ENCODE data around the gene PAPPA2.
"Not testable (repeated sequence)": the region's sequence is repeated elsewhere in the genome, so short reads cannot be mapped to it uniquely, and the experiment has no call there.

The PAPPA2 gene

GRCh38 chr1:176609556-176610408 is 146.8 kb downstream of the PAPPA2 start:
- peak; percentile 7 for DNase-seq (ENCODE audit: low read depth)

- no peak for DNase-seq (ENCODE audit: low read depth)
Observed at GRCh38 chr1:176612791-176613190, 149.8 kb downstream of the PAPPA2 start.

- DNase-seq (ENCODE audit: low read depth), result peak; percentile 46
Observed at GRCh38 chr1:176617881-176618280, 154.9 kb downstream of the PAPPA2 start.

- DNase-seq (ENCODE audit: low read depth), result no peak
Observed at GRCh38 chr1:176619261-176619660, 156.3 kb downstream of the PAPPA2 start.

- DNase-seq (ENCODE audit: low read depth), result no peak
Observed at GRCh38 chr1:176625365-176625764, 162.4 kb downstream of the PAPPA2 start.

GRCh38 chr1:176626572-176627061 is 163.6 kb downstream of the PAPPA2 start:
- no peak for DNase-seq (ENCODE audit: low read depth)

GRCh38 chr1:176628775-176629174 is 165.8 kb downstream of the PAPPA2 start:
- DNase-seq (ENCODE audit: low read depth), result no peak

- DNase-seq (ENCODE audit: low read depth), result not testable (repeated sequence)
Observed at GRCh38 chr1:176634733-176635132, 171.8 kb downstream of the PAPPA2 start.

- DNase-seq (ENCODE audit: low read depth), result no peak
Observed at GRCh38 chr1:176638713-176639526, 175.9 kb downstream of the PAPPA2 start.

GRCh38 chr1:176643536-176643935 is 180.6 kb downstream of the PAPPA2 start:
- peak; percentile 69 for DNase-seq (ENCODE audit: low read depth)

GRCh38 chr1:176648556-176648955 is 185.6 kb downstream of the PAPPA2 start:
- DNase-seq (ENCODE audit: low read depth), result no peak

GRCh38 chr1:176656257-176656995 is 193.5 kb downstream of the PAPPA2 start:
- DNase-seq (ENCODE audit: low read depth), result peak; percentile 97

- no peak for DNase-seq (ENCODE audit: low read depth)
Observed at GRCh38 chr1:176669782-176670181, 206.8 kb downstream of the PAPPA2 start.

- no peak for DNase-seq (ENCODE audit: low read depth)
Observed at GRCh38 chr1:176670853-176671252, 207.9 kb downstream of the PAPPA2 start.

GRCh38 chr1:176682830-176683535 is 220.0 kb downstream of the PAPPA2 start:
- no peak for DNase-seq (ENCODE audit: low read depth)

GRCh38 chr1:176691251-176692228 is 228.6 kb downstream of the PAPPA2 start:
- DNase-seq (ENCODE audit: low read depth), result peak; percentile 64

- no peak for DNase-seq (ENCODE audit: low read depth)
Observed at GRCh38 chr1:176692431-176692830, 229.5 kb downstream of the PAPPA2 start.

GRCh38 chr1:176692988-176693696 is 230.2 kb downstream of the PAPPA2 start:
- DNase-seq (ENCODE audit: low read depth), result no peak

GRCh38 chr1:176693697-176694329 is 230.8 kb downstream of the PAPPA2 start:
- no peak for DNase-seq (ENCODE audit: low read depth)
